B cell (primary cell): ENCODE measurements around the gene DIMT1.

ENCODE experiments used
- CTCF ChIP-seq: fragments of 200-600 bp; IDR thresholded peaks from one replicate; pipeline ENCODE4 v1.8.0; 2022; ENCODE audit warnings: antibody characterized with exemption, mild to moderate bottlenecking
- EZH2 ChIP-seq: IDR thresholded peaks from 2 replicates; pipeline ENCODE4 v1.6.1; 2012; ENCODE audit warnings: borderline replicate concordance, low read depth, mild to moderate bottlenecking, moderate library complexity, low read length; ENCODE audit not compliant: insufficient read depth, poor library complexity, severe bottlenecking

GRCh38 chr5:62347928-62348327, 55.8 kb downstream of the DIMT1 start:
- TF ChIP-seq CTCF: no peak
- no peak for TF ChIP-seq EZH2
